AG04450 (cell line): ENCODE measurements around the gene SMARCB1. TPM values are rescaled to one million over a fixed set of nuclear protein-coding genes. Genes with fewer than 3 reads are reported as not detected.

Source experiments
- CTCF ChIA-PET: fragments of 300-600, 350-600 bp; formaldehyde crosslinking; extraction: SDS; loops from one replicate; lab custom pipeline; 2022; ENCODE audit warnings: antibody characterized with exemption, inconsistent platforms; lab: Charles Lee
- POLR2A ChIA-PET: fragments of 350-600 bp; formaldehyde crosslinking; extraction: SDS; loops from one replicate; lab custom pipeline; 2021; ENCODE audit warnings: antibody characterized with exemption, inconsistent platforms; lab: Yijun Ruan, JAX
- DNase-seq: peaks from one replicate; pipeline ENCODE4 v3.0.0-alpha.2; 2011; ENCODE audit warnings: low read depth, low spot score
- H3K27ac ChIP-seq: one replicate; pipeline ENCODE4 v1.5.1; 2012; ENCODE audit warnings: low read depth, low read length, control low read depth
- H3K27me3 ChIP-seq: one replicate; pipeline ENCODE4 v1.6.0; 2012; ENCODE audit warnings: low read length; ENCODE audit not compliant: control insufficient read depth, insufficient read depth
- H3K4me3 ChIP-seq: 2 replicates; pipeline ENCODE4 v1.5.1; 2011; ENCODE audit warnings: mild to moderate bottlenecking, low read depth, low read length, control low read depth
- H3K9me3 ChIP-seq: 2 replicates; pipeline ENCODE4 v1.5.1; 2012; ENCODE audit warnings: low read length; ENCODE audit not compliant: control insufficient read depth, insufficient read depth
- polyA plus RNA-seq: library from polyadenylated mRNA; depleted of rRNA; stranded (reverse); fragments of >200 nt; gene quantifications from 2 replicates; pipeline ENCODE4 v1.2.3, GENCODE V29; 2011
- TF ChIP-seq, protein P1 (sequence below): IDR thresholded peaks from 2 replicates; pipeline ENCODE4 v1.5.1; 2011; ENCODE audit warnings: low read depth, low read length, control low read depth, inconsistent platforms

Gene SMARCB1
- polyA plus RNA-seq, 1 experiment: 180 TPM

DNA sequence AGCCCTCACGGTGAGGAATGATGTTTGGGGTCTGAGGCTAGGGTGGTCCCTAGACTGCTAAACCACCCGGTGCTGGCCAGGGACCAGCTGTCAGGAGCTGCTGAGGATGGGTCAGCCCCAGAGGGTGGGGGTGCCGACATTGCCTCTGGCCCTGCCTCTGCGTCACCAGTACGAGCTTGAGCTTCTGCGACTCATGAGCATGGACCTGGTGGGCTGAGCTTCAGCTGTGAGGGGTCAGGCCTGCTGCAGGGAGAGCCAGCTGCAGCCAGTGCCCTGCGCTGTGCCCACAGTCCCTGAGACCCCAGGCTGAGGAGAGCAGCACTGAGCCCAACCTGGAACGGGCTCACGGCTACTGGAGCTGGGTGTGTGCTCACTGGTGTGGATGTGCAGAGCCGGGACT, 45.0 kb downstream of the SMARCB1 start:
- Histone ChIP-seq H3K27ac (no peak overlapping the region), H3K9me3 (peaks cover 18% of the 10 kb centered on the region), H3K4me3 (no peak overlapping the region), H3K27me3 (no peaks in the 10 kb centered on the region)
- CTCF ChIA-PET: interaction anchor here (0.5 kb wide), 1 partner anchor 66 kb away, joined by 4 read pairs; no protein-coding TSS in a partner anchor
- no peak for DNase-seq
- POLR2A ChIA-PET: no interaction called here
- TF ChIP-seq, protein P1, sequence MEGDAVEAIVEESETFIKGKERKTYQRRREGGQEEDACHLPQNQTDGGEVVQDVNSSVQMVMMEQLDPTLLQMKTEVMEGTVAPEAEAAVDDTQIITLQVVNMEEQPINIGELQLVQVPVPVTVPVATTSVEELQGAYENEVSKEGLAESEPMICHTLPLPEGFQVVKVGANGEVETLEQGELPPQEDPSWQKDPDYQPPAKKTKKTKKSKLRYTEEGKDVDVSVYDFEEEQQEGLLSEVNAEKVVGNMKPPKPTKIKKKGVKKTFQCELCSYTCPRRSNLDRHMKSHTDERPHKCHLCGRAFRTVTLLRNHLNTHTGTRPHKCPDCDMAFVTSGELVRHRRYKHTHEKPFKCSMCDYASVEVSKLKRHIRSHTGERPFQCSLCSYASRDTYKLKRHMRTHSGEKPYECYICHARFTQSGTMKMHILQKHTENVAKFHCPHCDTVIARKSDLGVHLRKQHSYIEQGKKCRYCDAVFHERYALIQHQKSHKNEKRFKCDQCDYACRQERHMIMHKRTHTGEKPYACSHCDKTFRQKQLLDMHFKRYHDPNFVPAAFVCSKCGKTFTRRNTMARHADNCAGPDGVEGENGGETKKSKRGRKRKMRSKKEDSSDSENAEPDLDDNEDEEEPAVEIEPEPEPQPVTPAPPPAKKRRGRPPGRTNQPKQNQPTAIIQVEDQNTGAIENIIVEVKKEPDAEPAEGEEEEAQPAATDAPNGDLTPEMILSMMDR: no peak

DNA sequence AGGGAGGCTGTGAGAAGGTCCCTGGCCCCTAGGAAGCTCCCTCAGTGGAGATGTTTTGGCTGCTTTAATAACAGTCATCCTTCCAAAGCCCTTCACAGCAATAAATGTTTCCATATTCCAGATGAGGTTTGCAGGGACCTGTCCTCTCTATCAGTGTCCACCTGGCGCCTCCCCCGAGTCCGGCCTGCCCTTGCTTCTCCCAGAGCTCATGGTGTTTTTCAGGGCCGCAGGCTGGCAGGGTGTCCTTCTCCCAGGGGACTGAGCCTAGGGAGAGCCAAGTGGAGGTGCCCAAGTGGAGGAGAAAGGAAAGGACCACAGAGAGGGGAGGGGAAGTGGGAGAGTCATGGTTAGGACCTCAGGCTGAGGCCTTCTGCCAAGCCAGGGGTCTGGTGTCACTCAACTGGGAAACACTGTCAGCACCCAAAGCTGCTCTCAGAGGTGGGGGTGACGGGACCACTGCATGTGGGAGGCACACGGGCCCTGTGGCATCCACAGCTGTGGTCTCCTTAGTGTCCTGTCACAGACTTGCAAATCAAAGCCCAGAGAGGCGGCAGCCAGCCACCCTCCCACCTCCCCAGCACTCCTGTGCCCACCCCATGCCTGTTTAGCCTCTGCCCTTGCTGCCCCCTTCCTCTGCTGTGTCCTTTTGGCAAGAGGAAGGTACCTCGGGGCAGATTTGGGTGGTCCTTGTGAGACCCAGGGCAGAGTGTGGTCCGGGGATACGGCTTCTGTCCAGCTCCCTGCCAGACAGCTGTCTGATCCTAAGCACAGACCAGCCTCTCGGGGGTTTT, 45.7 kb downstream of the SMARCB1 start:
- no peak for DNase-seq
- Histone ChIP-seq H3K27me3 (no peaks in the 10 kb centered on the region), H3K4me3 (no peak overlapping the region), H3K27ac (no peak overlapping the region), H3K9me3 (peaks cover 18% of the 10 kb centered on the region)
- TF ChIP-seq, protein P1: no peak
- ChIA-PET CTCF (interaction anchor here (1.2 kb wide), 1 partner anchor 17 kb away, joined by 3 read pairs; no protein-coding TSS in a partner anchor), POLR2A (interaction anchor here (0.6 kb wide), 1 partner anchor 17 kb away, joined by 3 read pairs; no protein-coding TSS in a partner anchor)

DNA sequence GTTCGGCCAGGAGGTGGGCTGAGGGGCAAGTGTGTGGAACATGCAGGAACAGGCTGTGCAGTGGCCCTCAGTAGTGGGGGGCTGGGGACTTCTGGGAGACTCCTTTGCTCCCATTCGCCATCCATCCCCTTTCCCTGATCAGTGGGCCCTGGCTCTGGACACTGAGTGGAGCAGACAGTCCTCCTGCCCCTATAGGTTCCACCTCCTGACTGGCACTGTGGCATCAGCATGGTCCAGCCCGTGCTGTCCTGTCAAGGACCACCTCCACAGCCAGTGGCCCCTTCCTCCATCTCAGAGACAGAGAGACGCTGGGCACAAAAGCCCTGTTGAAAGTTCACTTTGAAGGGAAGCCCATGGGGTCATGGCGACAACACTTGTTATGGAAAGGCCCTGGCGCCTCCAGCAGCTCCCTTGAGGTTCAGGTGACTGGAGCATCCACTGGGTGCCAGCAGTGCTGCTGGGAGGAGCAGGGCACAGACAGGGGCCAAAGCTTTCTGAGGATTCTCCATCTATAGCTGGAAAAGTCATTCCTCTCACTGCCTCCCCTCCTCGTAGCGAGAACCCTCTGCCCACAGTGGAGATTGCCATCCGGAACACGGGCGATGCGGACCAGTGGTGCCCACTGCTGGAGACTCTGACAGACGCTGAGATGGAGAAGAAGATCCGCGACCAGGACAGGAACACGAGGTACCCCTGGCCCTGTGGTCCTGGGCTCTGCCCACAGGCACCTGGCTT, 46.4 kb downstream of the SMARCB1 start:
- ChIA-PET POLR2A (no interaction called here), CTCF (interaction anchor here (1.2 kb wide), 1 partner anchor 16 kb away, joined by 3 read pairs; no protein-coding TSS in a partner anchor)
- Histone ChIP-seq H3K9me3 (peaks cover 16% of the 10 kb centered on the region), H3K4me3 (no peak overlapping the region), H3K27me3 (no peaks in the 10 kb centered on the region), H3K27ac (no peak overlapping the region)
- TF ChIP-seq, protein P1: no peak
- no peak for DNase-seq

DNA sequence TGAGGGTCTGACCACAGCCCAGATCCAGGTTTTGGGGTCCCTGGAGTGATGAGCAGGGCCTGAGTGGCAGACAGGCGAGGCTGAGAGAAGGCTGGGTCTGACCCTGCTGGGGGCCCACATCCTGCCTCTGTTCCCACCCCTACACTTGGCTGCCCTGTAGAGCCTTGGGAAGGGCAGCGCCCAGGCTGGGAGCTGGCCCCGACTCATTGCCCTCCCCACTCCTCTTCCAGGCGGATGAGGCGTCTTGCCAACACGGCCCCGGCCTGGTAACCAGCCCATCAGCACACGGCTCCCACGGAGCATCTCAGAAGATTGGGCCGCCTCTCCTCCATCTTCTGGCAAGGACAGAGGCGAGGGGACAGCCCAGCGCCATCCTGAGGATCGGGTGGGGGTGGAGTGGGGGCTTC, 47.1 kb downstream of the SMARCB1 start:
- ChIA-PET CTCF (no interaction called here), POLR2A (no interaction called here)
- TF ChIP-seq, protein P1: no peak
- no peak for DNase-seq
- Histone ChIP-seq H3K27ac (no peak overlapping the region), H3K27me3 (no peaks in the 10 kb centered on the region), H3K4me3 (no peak overlapping the region), H3K9me3 (peaks cover 15% of the 10 kb centered on the region)
